ENCODE data around the gene TSPAN12. TPM values are rescaled to one million over a fixed set of nuclear protein-coding genes. Genes with fewer than 3 reads are reported as not detected.

The TSPAN12 gene
- total and polyA plus RNA-seq, 2 donors (not counting 3 experiments of a cell fraction or from before 2014, with no cell fraction given): 9.3 to 19.8 TPM

DNA sequence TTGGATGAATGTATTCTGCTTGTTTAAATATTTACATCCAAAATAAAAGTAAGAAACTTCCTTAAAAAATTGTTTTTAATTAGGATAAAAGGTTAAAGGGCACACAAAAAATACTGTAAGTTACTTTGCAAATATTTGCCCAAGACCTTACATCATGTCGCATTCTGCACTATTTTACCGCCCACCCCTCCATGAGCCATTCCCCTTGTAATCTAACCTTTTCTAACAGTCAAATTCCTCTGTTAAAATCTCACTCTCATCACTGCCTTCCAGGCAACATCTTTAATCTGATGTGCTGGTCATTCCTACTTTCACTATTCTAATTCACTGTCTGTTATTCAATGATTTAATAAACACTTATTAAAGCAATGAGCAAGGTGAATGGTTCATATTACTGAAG is 23.2 kb downstream of the TSPAN12 start:
- CTCF ChIA-PET: interaction anchor here (1.4 to 1.6 kb wide), 2 partner anchors 13 to 15 kb away, joined by 3 to 5 read pairs; no protein-coding TSS in a partner anchor

More for the DNA sequence above, 23.2 kb downstream of the TSPAN12 start:
- Histone ChIP-seq H3K9ac (replicated peaks; ENCODE audit: extremely low read depth, insufficient read depth, low read length) (no peak overlapping the region), H3K27ac (ENCODE audit: insufficient read depth, low read depth, low read length) (no peak overlapping the region), H4K20me1 (replicated peaks; ENCODE audit: control insufficient read depth, extremely low read depth, insufficient read depth, low read length) (no peaks in the 10 kb centered on the region), H3K27me3 (ENCODE audit: control insufficient read depth in 2 of 2, insufficient read depth in 2 of 2, low read length in 2 of 2) (no peaks in the 10 kb centered on the region), H3K4me2 (ENCODE audit: insufficient read depth, low read length) (no peak overlapping the region), H2AFZ (ENCODE audit: low read depth, low read length) (no peak overlapping the region), H3K79me2 (ENCODE audit: control insufficient read depth, insufficient read depth, low read length) (no peaks in the 10 kb centered on the region), H3K9me3 (replicated peaks; ENCODE audit: control insufficient read depth, insufficient read depth, low read length) (no peaks in the 10 kb centered on the region), H3K4me3 (replicated peaks in 1 of 3; ENCODE audit: insufficient read depth in 1 of 3, low read depth in 1 of 3, low read length in 3 of 3) (no peak overlapping the region), H3K36me3 (ENCODE audit: control insufficient read depth in 2 of 2, extremely low read depth in 1 of 2, insufficient read depth in 2 of 2, low read length in 2 of 2) (no peaks in the 10 kb centered on the region), H3K9me1 (replicated peaks; ENCODE audit: control insufficient read depth, extremely low read depth, insufficient read depth, low read length) (no peaks in the 10 kb centered on the region), H3K4me1 (ENCODE audit: control insufficient read depth, extremely low read depth, insufficient read depth, low read length) (peaks cover 15% of the 10 kb centered on the region)
- no peak for FAIRE-seq
- no TSS peak for BruUV-seq (replicated peaks)
- intact Hi-C loops (cut with micrococcal nuclease): no loop called here
- POLR2A ChIA-PET: no interaction called here
- no peak for DNase-seq (ENCODE audit: low read depth, low spot score)
- no peak for TF ChIP-seq EZH2 (IDR thresholded peaks at IDR 0.05; ENCODE audit: borderline replicate concordance, low read depth, low read length, severe bottlenecking)
- TF ChIP-seq, protein P1, sequence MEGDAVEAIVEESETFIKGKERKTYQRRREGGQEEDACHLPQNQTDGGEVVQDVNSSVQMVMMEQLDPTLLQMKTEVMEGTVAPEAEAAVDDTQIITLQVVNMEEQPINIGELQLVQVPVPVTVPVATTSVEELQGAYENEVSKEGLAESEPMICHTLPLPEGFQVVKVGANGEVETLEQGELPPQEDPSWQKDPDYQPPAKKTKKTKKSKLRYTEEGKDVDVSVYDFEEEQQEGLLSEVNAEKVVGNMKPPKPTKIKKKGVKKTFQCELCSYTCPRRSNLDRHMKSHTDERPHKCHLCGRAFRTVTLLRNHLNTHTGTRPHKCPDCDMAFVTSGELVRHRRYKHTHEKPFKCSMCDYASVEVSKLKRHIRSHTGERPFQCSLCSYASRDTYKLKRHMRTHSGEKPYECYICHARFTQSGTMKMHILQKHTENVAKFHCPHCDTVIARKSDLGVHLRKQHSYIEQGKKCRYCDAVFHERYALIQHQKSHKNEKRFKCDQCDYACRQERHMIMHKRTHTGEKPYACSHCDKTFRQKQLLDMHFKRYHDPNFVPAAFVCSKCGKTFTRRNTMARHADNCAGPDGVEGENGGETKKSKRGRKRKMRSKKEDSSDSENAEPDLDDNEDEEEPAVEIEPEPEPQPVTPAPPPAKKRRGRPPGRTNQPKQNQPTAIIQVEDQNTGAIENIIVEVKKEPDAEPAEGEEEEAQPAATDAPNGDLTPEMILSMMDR (IDR thresholded peaks at IDR 0.05; ENCODE audit: extremely low read depth in 1 of 2, insufficient read depth in 1 of 2, low read depth in 1 of 2, low read length in 2 of 2): no peak
- no peak for TF ChIP-seq JUN (IDR thresholded peaks at IDR 0.05; ENCODE audit: borderline replicate concordance, insufficient read depth, insufficient read length, low read depth)
- TF ChIP-seq, protein P2, sequence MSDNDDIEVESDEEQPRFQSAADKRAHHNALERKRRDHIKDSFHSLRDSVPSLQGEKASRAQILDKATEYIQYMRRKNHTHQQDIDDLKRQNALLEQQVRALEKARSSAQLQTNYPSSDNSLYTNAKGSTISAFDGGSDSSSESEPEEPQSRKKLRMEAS (IDR thresholded peaks at IDR 0.05; ENCODE audit: insufficient read depth, insufficient read length): no peak
- no peak for TF ChIP-seq GATA2 (IDR thresholded peaks at IDR 0.05; ENCODE audit: insufficient read depth, insufficient read length, low read depth, low read length)
- no peak for TF ChIP-seq MYC (IDR thresholded peaks at IDR 0.05; ENCODE audit: low read depth, low read length)
- TF ChIP-seq POLR2A (IDR thresholded peaks at IDR 0.05; ENCODE audit: low read depth, low read length): no peak
- TF ChIP-seq FOS (IDR thresholded peaks at IDR 0.05; ENCODE audit: borderline replicate concordance, insufficient read depth, low read length): no peak
- no peak for TF ChIP-seq POLR2AphosphoS5 (IDR thresholded peaks at IDR 0.05; ENCODE audit: insufficient read depth, low read depth, low read length)
- dilution Hi-C loops (cut with MboI; ENCODE audit: extremely low pct_ligation_motif_present, low sequenced_read_pairs): no loop called here

All from endothelial cell of umbilical vein (primary cell).